Lung (tissue), 12 donors: Measurements from ENCODE around the gene MITF. TPM values are rescaled to one million over a fixed set of nuclear protein-coding genes. Genes with fewer than 3 reads are reported as not detected.

ENCODE experiments used
- ATAC-seq: fragments of 200-7000 bp; cut with Tn5 transposase; one replicate; pipeline ENCODE4 v1.9.1; 2020; ENCODE audit warnings: moderate number of reproducible peaks; ENCODE audit not compliant: insufficient read depth, low FRiP score
- DNase-seq, 3 donors: peaks; one replicate each; pipeline ENCODE4 v3.0.0-alpha.2; 2013 to 2017
- H3K27ac ChIP-seq, 2 donors: one replicate each; pipeline ENCODE4 v1.5.1; 2013; ENCODE audit warnings: mild to moderate bottlenecking in 2 of 2, moderate library complexity in 2 of 2, control low read depth in 1 of 2, inconsistent platforms in 1 of 2, low read depth in 1 of 2, low read length in 1 of 2
- H3K27me3 ChIP-seq, 3 donors: one replicate each; pipeline ENCODE4 v1.5.1; 2013; ENCODE audit warnings: low read length in 2 of 3; ENCODE audit not compliant: control insufficient read depth in 3 of 3, insufficient read depth in 3 of 3
- H3K36me3 ChIP-seq, 4 donors: one replicate each; pipeline ENCODE4 v1.5.1; 2013; ENCODE audit warnings: low read length in 4 of 4, mild to moderate bottlenecking in 1 of 4, moderate library complexity in 1 of 4; ENCODE audit not compliant: control insufficient read depth in 4 of 4, insufficient read depth in 4 of 4
- H3K4me1 ChIP-seq, 5 donors: one replicate each; pipeline ENCODE4 v1.5.1; 2013; ENCODE audit warnings: low read length in 5 of 5, mild to moderate bottlenecking in 2 of 5, moderate library complexity in 1 of 5; ENCODE audit not compliant: control insufficient read depth in 5 of 5, insufficient read depth in 5 of 5
- H3K4me3 ChIP-seq: one replicate; pipeline ENCODE4 v1.5.1; 2013; ENCODE audit warnings: mild to moderate bottlenecking, control low read depth, moderate library complexity
- H3K9ac ChIP-seq, 2 donors: one replicate each; pipeline ENCODE4 v1.5.1; 2013; ENCODE audit warnings: low read length in 2 of 2, control low read depth in 1 of 2; ENCODE audit not compliant: insufficient read depth in 1 of 2
- H3K9me3 ChIP-seq, 4 donors: one replicate each; pipeline ENCODE4 v1.5.1; 2013; ENCODE audit warnings: low read length in 3 of 4, mild to moderate bottlenecking in 1 of 4, moderate library complexity in 1 of 4; ENCODE audit not compliant: control insufficient read depth in 4 of 4, insufficient read depth in 3 of 4
- CTCF ChIP-seq: IDR thresholded peaks from 2 replicates; pipeline ENCODE4 v1.5.1; 2012; ENCODE audit warnings: mild to moderate bottlenecking; ENCODE audit errors: control extremely low read depth, extremely low read depth
- WGBS, 2 donors: extraction: QIAGEN DNeasy Blood & Tissue Kit; methylation state at CpG; one replicate each; pipeline ENCODE4 v1.1.7; 2013; 5-methylcytosine and 5-hydroxymethylcytosine counted together
- polyA plus RNA-seq, 2 donors: library from polyadenylated mRNA; stranded (reverse); fragments of 200-250 nt; gene quantifications; one replicate each; pipeline ENCODE4 v1.2.1, GENCODE V29; 2013
- total RNA-seq, 2 donors: library from RNA; depleted of rRNA in 1 of 2; stranded (reverse); fragments of >200 nt in 1 of 2; gene quantifications; one replicate each; pipeline ENCODE4 v1.2.1, GENCODE V29; 2014 to 2021
- donor health status: control.
- donor health status: control.
- donor health status: Bipolar disorder and iron deficiency.
- donor health status: healthy.
- donor health status: DM: yes; HTN: yes; CAD: no.

The MITF gene
- total and polyA plus RNA-seq, 4 donors: 5.0 to 28.0 (median 12.0) TPM

GRCh38 chr3:69805491-69805890 lies 66.2 kb downstream of the MITF start:
- 92 to 98% methylated on average over 4 of the region's 4 CpGs for WGBS, 2 donors
- H3K4me3 ChIP-seq: no peak overlapping the region
- no peak overlapping the region for H3K27ac ChIP-seq
- H3K9ac ChIP-seq: no peak overlapping the region
- no peaks in the 10 kb centered on the region for H3K9me3 ChIP-seq
- H3K36me3 ChIP-seq: no peaks in the 10 kb centered on the region
- DNase-seq (no peak), ATAC-seq (no peak)
- H3K4me1 ChIP-seq: peaks cover 0 to 20% (median 9%) of the 10 kb centered on the region in 5 donors
- no peak for TF ChIP-seq CTCF
- H3K27me3 ChIP-seq: no peaks in the 10 kb centered on the region

- Histone ChIP-seq H3K4me1 (peaks cover 0 to 24% (median 9%) of the 10 kb centered on the region in 5 donors), H3K36me3 (no peaks in the 10 kb centered on the region), H3K9me3 (no peaks in the 10 kb centered on the region), H3K27me3 (no peaks in the 10 kb centered on the region), H3K9ac (no peak overlapping the region), H3K27ac (no peak overlapping the region), H3K4me3 (no peak overlapping the region)
- no peak for TF ChIP-seq CTCF
- DNase-seq (no peak), ATAC-seq (no peak)
- 62 to 78% methylated on average over 1 of the region's 1 CpG for WGBS, 2 donors
Observed at GRCh38 chr3:69806735-69807438, 67.6 kb downstream of the MITF start.

GRCh38 chr3:69807674-69808073 lies 68.4 kb downstream of the MITF start:
- H3K27me3 ChIP-seq: no peaks in the 10 kb centered on the region
- 77 to 90% methylated on average over 1 of the region's 1 CpG for WGBS, 2 donors
- no peak for DNase-seq

More at GRCh38 chr3:69807674-69808073, 68.4 kb downstream of the MITF start:
- H3K4me1 ChIP-seq: peaks cover 0 to 24% (median 9%) of the 10 kb centered on the region in 5 donors
- H3K9me3 ChIP-seq: no peaks in the 10 kb centered on the region
- TF ChIP-seq CTCF: no peak
- no peak overlapping the region for H3K27ac ChIP-seq
- no peak overlapping the region for H3K9ac ChIP-seq
- no peak for ATAC-seq
- no peaks in the 10 kb centered on the region for H3K36me3 ChIP-seq
- no peak overlapping the region for H3K4me3 ChIP-seq
